Lower leg skin (tissue), 3 donors: Measurements from ENCODE around the gene ELFN1.

ENCODE experiments used
- CTCF ChIP-seq, 3 donors: fragments of 450-650 bp; IDR thresholded peaks; one replicate each; pipeline ENCODE4 v1.5.1; 2016; ENCODE audit warnings: antibody characterized with exemption in 3 of 3, mild to moderate bottlenecking in 3 of 3, moderate library complexity in 2 of 3
- POLR2A ChIP-seq, 2 donors: fragments of 450-650 bp; IDR thresholded peaks; one replicate each; pipeline ENCODE4 v1.6.1; 2016 to 2017; ENCODE audit warnings: antibody characterized with exemption in 2 of 2, mild to moderate bottlenecking in 1 of 2, moderate library complexity in 1 of 2

- no peak for TF ChIP-seq POLR2A (IDR thresholded peaks at IDR 0.05)
- TF ChIP-seq CTCF (IDR thresholded peaks at IDR 0.05), result no peak
Measured at GRCh38 chr7:1727812-1728570, 57.9 kb downstream of the ELFN1 start.
